Right atrium auricular region (tissue), 2 donors: ENCODE data around the gene ACACB. TPM values are rescaled to one million over a fixed set of nuclear protein-coding genes. Genes with fewer than 3 reads are reported as not detected.

Experiments used
- DNase-seq: peaks from one replicate; pipeline ENCODE4 v3.0.0-alpha.2; 2019; ENCODE audit warnings: low spot score
- H3K27ac ChIP-seq, 2 donors: fragments of 200-600 bp; sonication (generic); 1 replicate in 1 of 2; 2 replicates in 1 of 2; pipeline ENCODE4 v1.5.1; 2016 to 2019
- H3K27me3 ChIP-seq, 2 donors: fragments of 200-600 bp; sonication (generic); one replicate each; pipeline versions ENCODE4 v1.5.1 to v1.6.0; 2017 to 2019
- H3K36me3 ChIP-seq: fragments of 200-600 bp; sonication (generic); one replicate; pipeline ENCODE4 v1.5.1; 2016
- H3K4me1 ChIP-seq, 2 donors: fragments of 200-600 bp; sonication (generic); one replicate each; pipeline versions ENCODE4 v1.5.1 to v1.6.0; 2017 to 2019
- H3K4me3 ChIP-seq, 2 donors: fragments of 200-600 bp; sonication (generic); 1 replicate in 1 of 2; 2 replicates in 1 of 2; pipeline ENCODE4 v1.5.1; 2017 to 2019; ENCODE audit warnings: mild to moderate bottlenecking in 1 of 2, moderate library complexity in 1 of 2
- H3K9me3 ChIP-seq, 2 donors: fragments of 200-600 bp; sonication (generic); one replicate each; pipeline ENCODE4 v1.5.1; 2019
- total RNA-seq, 2 donors: library from RNA; depleted of rRNA; stranded (reverse); fragments of >200 nt; gene quantifications; one replicate each; pipeline ENCODE4 v1.1.0, GENCODE V29; 2016
- TF ChIP-seq, protein P1 (sequence below), 2 donors: fragments of 200-600 bp; sonication (generic); IDR thresholded peaks; one replicate each; pipeline ENCODE4 v1.5.1; 2019; ENCODE audit warnings: antibody characterized with exemption in 2 of 2

Gene ACACB
- total RNA-seq, 2 donors from 2014 or later, result 76.8 to 104 TPM

DNA sequence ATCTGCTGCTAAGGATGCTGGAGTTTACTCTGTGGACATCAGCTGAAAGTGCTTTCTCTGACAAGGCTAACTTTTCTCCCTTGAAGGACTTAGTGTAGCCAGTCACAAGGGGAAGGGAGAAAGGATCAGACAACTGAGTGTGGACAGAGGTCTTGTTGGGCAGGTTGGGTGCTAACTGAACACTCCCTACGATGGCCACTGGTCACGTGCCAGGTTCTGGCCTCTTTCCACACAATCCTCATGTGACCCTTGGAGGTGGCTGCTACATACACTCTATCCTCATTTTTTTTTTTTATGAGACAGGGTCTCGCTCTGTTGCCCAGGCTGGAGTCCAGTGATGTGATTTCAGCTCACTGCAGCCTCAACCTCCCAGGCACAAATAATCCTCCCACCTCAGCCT is 153.0 kb downstream of the ACACB start:
- Histone ChIP-seq H3K4me3 (no peak overlapping the region), H3K27me3 (no peaks in the 10 kb centered on the region), H3K36me3 (peaks cover 33% of the 10 kb centered on the region), H3K27ac (no peak overlapping the region), H3K4me1 (peaks cover 0 to under 1% of the 10 kb centered on the region in 2 donors), H3K9me3 (no peaks in the 10 kb centered on the region)
- TF ChIP-seq, protein P1, sequence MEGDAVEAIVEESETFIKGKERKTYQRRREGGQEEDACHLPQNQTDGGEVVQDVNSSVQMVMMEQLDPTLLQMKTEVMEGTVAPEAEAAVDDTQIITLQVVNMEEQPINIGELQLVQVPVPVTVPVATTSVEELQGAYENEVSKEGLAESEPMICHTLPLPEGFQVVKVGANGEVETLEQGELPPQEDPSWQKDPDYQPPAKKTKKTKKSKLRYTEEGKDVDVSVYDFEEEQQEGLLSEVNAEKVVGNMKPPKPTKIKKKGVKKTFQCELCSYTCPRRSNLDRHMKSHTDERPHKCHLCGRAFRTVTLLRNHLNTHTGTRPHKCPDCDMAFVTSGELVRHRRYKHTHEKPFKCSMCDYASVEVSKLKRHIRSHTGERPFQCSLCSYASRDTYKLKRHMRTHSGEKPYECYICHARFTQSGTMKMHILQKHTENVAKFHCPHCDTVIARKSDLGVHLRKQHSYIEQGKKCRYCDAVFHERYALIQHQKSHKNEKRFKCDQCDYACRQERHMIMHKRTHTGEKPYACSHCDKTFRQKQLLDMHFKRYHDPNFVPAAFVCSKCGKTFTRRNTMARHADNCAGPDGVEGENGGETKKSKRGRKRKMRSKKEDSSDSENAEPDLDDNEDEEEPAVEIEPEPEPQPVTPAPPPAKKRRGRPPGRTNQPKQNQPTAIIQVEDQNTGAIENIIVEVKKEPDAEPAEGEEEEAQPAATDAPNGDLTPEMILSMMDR (IDR thresholded peaks at IDR 0.05), result no peak
- no peak for DNase-seq

DNA sequence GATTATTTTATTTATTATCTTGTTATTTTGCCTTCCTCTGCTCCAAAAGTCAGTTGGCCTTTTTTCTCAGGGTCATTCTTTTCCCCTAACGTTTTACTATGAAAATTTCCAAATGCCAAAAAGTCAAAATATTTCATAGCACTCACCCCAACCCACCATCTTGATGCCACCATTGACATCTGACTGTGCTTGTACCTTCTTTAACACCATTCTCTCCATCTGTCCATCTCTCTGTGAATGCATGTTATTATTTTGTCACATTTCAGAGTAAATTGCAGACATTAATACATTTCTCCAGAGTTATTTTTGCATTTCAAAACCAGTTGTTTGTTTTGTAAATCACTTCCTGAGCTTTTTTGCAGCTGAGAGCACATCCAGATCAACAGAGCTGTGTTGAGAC is 154.1 kb downstream of the ACACB start:
- H3K4me1 ChIP-seq, result no peaks in the 10 kb centered on the region
- H3K36me3 ChIP-seq, result peaks cover 23% of the 10 kb centered on the region
- H3K9me3 ChIP-seq, result no peaks in the 10 kb centered on the region
- H3K27me3 ChIP-seq, result no peaks in the 10 kb centered on the region
- H3K27ac ChIP-seq, result no peak overlapping the region
- no peak for DNase-seq
- TF ChIP-seq, protein P1 (IDR thresholded peaks at IDR 0.05), result no peak
- H3K4me3 ChIP-seq, result no peak overlapping the region

DNA sequence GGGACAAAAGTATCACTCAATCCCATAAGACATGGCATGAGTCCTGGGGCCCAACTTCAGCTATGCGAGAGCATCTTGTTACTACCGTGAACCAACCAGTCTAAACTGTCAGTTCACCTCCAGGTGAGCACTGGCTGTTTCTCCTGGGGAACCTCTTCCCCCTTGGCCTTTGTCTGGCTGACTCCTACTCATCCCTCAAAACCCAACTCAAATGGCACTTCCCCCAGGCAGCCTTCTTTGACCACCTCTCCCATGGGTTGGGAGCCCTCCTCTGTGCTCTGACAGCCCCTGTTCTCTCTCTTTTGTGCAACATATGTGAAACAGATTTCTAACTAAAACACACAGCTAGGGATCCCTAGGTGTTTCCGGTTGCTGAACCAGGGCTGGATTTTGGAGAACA is 155.0 kb downstream of the ACACB start:
- H3K9me3 ChIP-seq, result no peaks in the 10 kb centered on the region

DNA sequence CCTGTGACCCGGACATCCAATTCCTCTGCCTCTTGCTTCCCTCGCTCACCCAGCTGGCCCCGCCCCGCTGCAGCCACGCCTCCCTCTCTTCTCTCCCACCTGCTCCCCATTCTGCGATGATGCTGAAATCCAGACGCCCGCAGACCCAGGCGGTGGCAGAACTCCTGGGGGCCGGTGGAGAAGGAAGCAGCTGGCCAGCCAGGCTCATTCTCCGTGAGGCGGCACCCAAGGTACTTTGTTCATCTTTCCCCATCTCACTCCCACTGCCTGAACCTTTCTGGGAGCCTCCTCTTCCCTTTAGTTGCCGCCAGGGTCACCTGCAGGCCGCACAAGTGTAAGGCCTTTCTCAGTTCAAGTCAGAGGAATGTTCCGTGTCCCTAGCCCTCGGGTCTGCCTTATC is 157.0 kb downstream of the ACACB start:
- Histone ChIP-seq H3K27ac (no peak overlapping the region), H3K4me3 (no peak overlapping the region), H3K27me3 (no peaks in the 10 kb centered on the region), H3K9me3 (no peaks in the 10 kb centered on the region), H3K4me1 (peaks cover 0 to 6% of the 10 kb centered on the region in 2 donors), H3K36me3 (no peaks in the 10 kb centered on the region)
- DNase-seq, result no peak
- TF ChIP-seq, protein P1 (IDR thresholded peaks at IDR 0.05), result no peak

More for the DNA sequence above, 155.0 kb downstream of the ACACB start:
- no peak overlapping the region for H3K27ac ChIP-seq
- no peak for DNase-seq
- no peaks in the 10 kb centered on the region for H3K27me3 ChIP-seq
- no peaks in the 10 kb centered on the region for H3K4me1 ChIP-seq
- H3K4me3 ChIP-seq, result no peak overlapping the region
- H3K36me3 ChIP-seq, result peaks cover 13% of the 10 kb centered on the region
- TF ChIP-seq, protein P1 (IDR thresholded peaks at IDR 0.05), result no peak

DNA sequence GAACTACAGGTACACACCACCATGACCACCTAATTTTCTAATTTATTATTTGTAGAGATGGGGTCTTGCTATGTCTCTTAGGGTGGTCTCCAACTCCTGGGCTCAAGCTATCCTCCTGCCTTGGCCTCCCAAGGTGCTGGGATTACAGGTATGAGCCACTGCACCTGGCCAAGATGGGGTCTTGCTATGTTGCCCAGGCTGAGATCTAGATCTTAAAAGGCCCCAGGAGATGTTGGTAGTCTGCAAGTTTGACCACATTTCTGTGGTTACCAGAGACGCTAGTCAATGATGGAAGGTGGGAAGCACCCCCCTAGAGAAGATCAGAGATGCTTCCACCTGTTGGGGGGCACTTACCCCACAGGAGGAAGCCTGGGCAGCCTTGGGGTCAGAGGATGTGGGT is 158.0 kb downstream of the ACACB start:
- TF ChIP-seq, protein P1 (IDR thresholded peaks at IDR 0.05), result no peak

DNA sequence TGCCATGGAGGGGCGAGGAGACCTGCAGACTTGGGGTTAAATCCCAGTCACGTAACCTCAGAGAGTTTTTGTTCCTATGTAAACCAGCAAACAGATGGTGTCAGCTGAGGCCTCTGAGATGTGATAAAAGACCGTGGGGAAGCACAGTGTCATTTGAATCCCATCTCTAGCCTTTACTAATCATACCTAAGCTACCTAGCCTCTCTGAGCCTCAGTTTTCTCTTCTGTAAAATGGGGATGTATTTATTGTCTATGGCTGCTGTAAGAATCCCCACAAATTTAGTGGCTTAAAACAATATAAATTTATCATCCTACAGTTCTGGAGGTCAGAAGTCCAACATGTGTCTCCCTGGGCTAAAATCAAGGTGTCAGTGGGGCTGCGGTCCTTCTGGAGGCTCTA is 158.8 kb downstream of the ACACB start:
- no peak for DNase-seq
- H3K36me3 ChIP-seq, result no peaks in the 10 kb centered on the region
- TF ChIP-seq, protein P1 (IDR thresholded peaks at IDR 0.05), result no peak

More for the DNA sequence above, 158.0 kb downstream of the ACACB start:
- Histone ChIP-seq H3K4me3 (no peak overlapping the region), H3K36me3 (no peaks in the 10 kb centered on the region), H3K27me3 (no peaks in the 10 kb centered on the region), H3K27ac (no peak overlapping the region), H3K4me1 (peaks cover 0 to 8% of the 10 kb centered on the region in 2 donors), H3K9me3 (no peaks in the 10 kb centered on the region)
- no peak for DNase-seq

More for the DNA sequence above, 158.8 kb downstream of the ACACB start:
- Histone ChIP-seq H3K27ac (no peak overlapping the region), H3K27me3 (no peaks in the 10 kb centered on the region), H3K4me1 (peaks cover 0 to 8% of the 10 kb centered on the region in 2 donors), H3K4me3 (no peak overlapping the region), H3K9me3 (no peaks in the 10 kb centered on the region)
